Uterus (tissue), 2 donors: ENCODE data around the gene SUSD3.

Experiments used
- POLR2A ChIP-seq, 2 donors: fragments of 450-650 bp; IDR thresholded peaks; one replicate each; pipeline ENCODE4 v1.6.1; 2016; ENCODE audit warnings: antibody characterized with exemption in 2 of 2, mild to moderate bottlenecking in 1 of 2, moderate library complexity in 1 of 2
- TF ChIP-seq, protein P1 (sequence below), 4 experiments: fragments of 200-600 bp in 2 of 4; fragments of 450-650 bp in 2 of 4; sonication (generic) in 2 of 4; IDR thresholded peaks; one replicate each; pipeline ENCODE4 v1.5.1; 2016 to 2019; ENCODE audit warnings: antibody characterized with exemption in 4 of 4, mild to moderate bottlenecking in 2 of 4, moderate library complexity in 1 of 4

GRCh38 chr9:93072383-93072795, 13.9 kb downstream of the SUSD3 start:
- no peak for TF ChIP-seq POLR2A (IDR thresholded peaks at IDR 0.05)
- TF ChIP-seq, protein P1, sequence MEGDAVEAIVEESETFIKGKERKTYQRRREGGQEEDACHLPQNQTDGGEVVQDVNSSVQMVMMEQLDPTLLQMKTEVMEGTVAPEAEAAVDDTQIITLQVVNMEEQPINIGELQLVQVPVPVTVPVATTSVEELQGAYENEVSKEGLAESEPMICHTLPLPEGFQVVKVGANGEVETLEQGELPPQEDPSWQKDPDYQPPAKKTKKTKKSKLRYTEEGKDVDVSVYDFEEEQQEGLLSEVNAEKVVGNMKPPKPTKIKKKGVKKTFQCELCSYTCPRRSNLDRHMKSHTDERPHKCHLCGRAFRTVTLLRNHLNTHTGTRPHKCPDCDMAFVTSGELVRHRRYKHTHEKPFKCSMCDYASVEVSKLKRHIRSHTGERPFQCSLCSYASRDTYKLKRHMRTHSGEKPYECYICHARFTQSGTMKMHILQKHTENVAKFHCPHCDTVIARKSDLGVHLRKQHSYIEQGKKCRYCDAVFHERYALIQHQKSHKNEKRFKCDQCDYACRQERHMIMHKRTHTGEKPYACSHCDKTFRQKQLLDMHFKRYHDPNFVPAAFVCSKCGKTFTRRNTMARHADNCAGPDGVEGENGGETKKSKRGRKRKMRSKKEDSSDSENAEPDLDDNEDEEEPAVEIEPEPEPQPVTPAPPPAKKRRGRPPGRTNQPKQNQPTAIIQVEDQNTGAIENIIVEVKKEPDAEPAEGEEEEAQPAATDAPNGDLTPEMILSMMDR (IDR thresholded peaks at IDR 0.05) = no peak
